RWPE1 (cell line): ENCODE measurements around the gene DCUN1D4.
"Not testable (repeated sequence)": the region's sequence is repeated elsewhere in the genome, so short reads cannot be mapped to it uniquely, and the experiment has no call there.

Experiments
- CTCF ChIA-PET: fragments of 350-600 bp; sonication (Branson Sonifier 250); formaldehyde crosslinking; extraction: SDS; loops from one replicate; lab custom pipeline; 2021; lab: Yijun Ruan, JAX
- POLR2A ChIA-PET: fragments of 400-600 bp; formaldehyde crosslinking; extraction: SDS; loops from one replicate; lab custom pipeline; 2020; ENCODE audit warnings: antibody characterized with exemption; ENCODE audit not compliant: low non-redundant PET; lab: Yijun Ruan, JAX
- DNase-seq: peaks from one replicate; pipeline ENCODE4 v3.0.0; 2012; ENCODE audit warnings: low spot score
- H3K27ac ChIP-seq: fragments of 450-650 bp; 2 replicates; pipeline ENCODE4 v1.5.1; 2017
- CTCF ChIP-seq: fragments of 450-650 bp; conservative IDR thresholded peaks from 2 replicates; pipeline ENCODE4 v1.5.1; 2017; ENCODE audit warnings: low read depth, mild to moderate bottlenecking

DCUN1D4 gene

DNA sequence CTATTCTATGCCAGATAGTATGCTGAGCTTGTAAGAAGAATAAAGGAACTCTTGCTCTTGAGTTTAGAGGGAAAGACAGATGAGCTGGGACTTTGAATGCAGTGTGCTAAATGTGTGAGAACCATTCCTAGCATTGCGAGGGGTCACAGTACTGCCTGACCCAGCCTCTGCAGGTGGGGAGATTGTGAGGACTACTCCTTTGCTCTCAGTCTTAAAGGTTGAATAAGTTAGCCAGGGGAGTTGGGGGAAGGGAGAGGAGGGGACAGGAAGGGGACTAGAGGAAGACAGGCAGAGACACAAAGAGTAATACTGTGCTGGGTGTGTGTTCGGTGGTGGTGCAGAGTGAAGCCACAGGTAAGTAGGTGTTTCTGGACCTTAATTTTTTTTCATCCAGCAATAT is 41.7 kb downstream of the DCUN1D4 start:
- DNase-seq: no peak
- TF ChIP-seq CTCF: no peak
- ChIA-PET POLR2A (no interaction called here), CTCF (interaction anchor here (0.6 to 1.0 kb wide), 2 partner anchors 15 to 46 kb away, joined by 5 read pairs; no protein-coding TSS in a partner anchor)
- no peak overlapping the region for H3K27ac ChIP-seq

GRCh38 chr4:51885363-51885762 is 42.4 kb downstream of the DCUN1D4 start:
- H3K27ac ChIP-seq: no peak overlapping the region
- TF ChIP-seq CTCF: peak; percentile 14; the same call in 1 of the 2 replicates
- ChIA-PET POLR2A (no interaction called here), CTCF (interaction anchor here (0.6 to 0.7 kb wide), 2 partner anchors 47 to 82 kb away, joined by 5 to 8 read pairs; no protein-coding TSS in a partner anchor)
- peak; percentile 23 for DNase-seq

DNA sequence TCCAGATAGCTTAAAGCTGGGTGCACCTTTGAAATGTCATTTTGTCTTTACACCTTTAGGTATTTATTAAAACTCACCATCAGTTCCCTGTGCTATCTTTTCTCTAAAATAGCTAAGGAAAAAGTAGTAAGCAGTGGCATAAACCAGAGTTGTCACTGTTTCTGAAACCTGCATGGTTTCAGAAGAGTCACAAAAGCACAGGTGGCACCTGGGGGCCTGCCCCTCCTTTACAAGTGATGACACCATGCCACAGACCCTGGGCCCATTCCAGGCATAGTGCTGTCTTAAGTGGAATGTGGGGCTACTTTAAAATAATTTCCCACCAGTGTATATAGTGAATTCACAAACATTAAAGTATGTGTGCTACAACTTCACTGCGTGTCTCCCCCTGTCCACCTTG is 47.8 kb downstream of the DCUN1D4 start:
- no peak for DNase-seq
- POLR2A ChIA-PET: no interaction called here

DNA sequence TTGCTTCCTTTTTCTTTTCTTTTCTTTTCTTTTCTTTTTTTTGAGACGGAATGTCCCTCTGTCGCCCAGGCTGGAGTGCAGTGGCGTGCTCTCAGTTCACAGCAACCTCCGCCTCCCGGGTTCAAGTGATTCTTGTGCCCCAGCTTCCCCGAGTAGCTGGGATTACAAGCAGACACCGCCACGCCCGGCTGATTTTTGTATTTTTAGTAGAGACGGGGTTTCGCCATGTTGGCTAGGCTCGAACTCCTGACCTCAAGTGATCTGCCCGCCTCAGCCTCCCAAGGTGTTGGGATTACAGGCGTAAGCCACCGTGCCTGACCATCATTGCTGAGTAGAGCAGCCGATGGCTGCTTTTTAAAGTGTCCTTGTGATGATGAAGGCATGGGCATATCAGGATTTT is 50.4 kb downstream of the DCUN1D4 start:
- POLR2A ChIA-PET: not testable (repeated sequence)

More for the DNA sequence above, 47.8 kb downstream of the DCUN1D4 start:
- no peak overlapping the region for H3K27ac ChIP-seq
- CTCF ChIA-PET: no interaction called here
- no peak for TF ChIP-seq CTCF

DNA sequence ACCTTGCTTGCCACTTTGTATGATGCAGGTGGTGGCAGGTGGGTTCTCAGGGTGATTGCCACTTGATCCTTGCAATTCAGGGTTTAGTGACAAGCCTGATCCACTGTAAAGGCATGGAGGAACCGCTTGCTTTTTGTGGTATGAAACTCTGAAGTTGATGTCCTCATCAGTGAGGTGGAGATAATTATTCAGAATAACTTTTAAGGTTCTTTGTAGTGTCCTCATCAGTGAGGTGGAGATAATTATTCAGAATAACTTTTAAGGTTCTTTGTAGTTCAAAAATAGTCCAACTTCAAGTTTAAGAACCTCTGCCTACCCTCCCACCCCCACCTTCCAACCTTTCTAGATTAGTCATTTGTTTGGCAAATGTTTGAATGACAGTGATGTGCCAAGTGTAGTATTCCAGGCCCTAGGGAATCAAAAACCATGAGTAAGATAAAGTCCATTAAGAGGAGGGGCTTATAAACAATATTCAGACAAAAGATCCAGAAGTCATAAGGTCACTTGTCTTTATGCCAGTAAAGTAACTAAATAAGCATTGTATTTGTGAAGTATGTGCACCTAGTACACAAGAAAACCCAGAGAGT is 51.2 kb downstream of the DCUN1D4 start:
- DNase-seq: peak; percentile 67
- H3K27ac ChIP-seq: no peak overlapping the region
- TF ChIP-seq CTCF: no peak
- ChIA-PET CTCF (no interaction called here), POLR2A (no interaction called here)

More for the DNA sequence above, 50.4 kb downstream of the DCUN1D4 start:
- H3K27ac ChIP-seq, CTCF ChIA-PET, DNase-seq: not testable (repeated sequence)

DNA sequence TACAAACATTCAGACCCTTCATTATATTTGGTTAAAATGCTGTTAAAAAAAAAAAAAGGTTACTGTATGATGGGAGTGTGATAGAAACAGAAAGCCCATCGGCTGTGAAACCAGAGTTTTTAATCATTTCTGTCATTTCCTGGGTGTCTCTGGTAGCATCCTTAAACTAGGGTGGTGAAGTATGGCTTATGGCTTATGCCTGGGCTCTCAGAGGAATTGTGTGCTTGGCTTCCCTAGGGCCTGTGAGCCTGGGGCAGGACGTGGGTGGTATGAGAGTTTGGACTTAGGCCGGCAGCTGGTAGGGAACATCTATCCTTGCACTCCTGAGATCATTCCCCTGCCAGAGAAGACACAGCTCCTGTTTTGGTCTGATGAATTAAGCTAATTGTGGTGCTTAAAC is 52.2 kb downstream of the DCUN1D4 start:
- no peak for DNase-seq
- ChIA-PET POLR2A (no interaction called here), CTCF (interaction anchor here (0.6 to 0.7 kb wide), 2 partner anchors 9 to 304 kb away, joined by 3 to 4 read pairs; no protein-coding TSS in a partner anchor)
- H3K27ac ChIP-seq: no peak overlapping the region
- TF ChIP-seq CTCF: no peak

GRCh38 chr4:51895816-51896408 is 53.0 kb downstream of the DCUN1D4 start:
- TF ChIP-seq CTCF: peak; percentile 81
- POLR2A ChIA-PET: no interaction called here
- CTCF ChIA-PET: interaction anchor here (0.6 to 0.7 kb wide), 3 partner anchors 129 to 303 kb away, joined by 3 to 4 read pairs (median 3); no protein-coding TSS in a partner anchor
- H3K27ac ChIP-seq: no peak overlapping the region
- peak; percentile 56 for DNase-seq
